ENCODE measurements around the gene DCDC2B. TPM values are rescaled to one million over a fixed set of nuclear protein-coding genes. Genes with fewer than 3 reads are reported as not detected.

The DCDC2B gene
- total and polyA plus RNA-seq, 2 of the 13 experiments (the other 11 are each of a cell fraction or from before 2014, with no cell fraction given): not detected

DNA sequence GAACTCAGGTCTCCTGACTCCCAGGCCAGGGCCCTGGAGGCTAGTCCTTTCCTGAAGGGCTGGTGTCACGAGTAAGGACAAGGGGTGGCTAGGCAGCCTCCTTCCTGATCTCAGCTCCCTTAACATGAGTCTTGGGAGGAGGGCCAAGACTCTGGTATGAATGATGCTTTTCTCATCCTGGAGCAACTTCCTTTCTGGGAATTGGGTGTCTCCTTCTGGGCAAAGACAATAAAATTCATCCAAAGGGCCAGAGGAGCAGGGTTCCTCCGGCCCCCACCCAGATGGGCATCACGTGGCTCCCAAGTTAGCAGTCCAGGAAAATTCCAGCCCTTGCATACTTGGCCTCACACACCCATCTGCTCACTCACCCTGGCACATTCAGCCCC, 38.0 kb downstream of the DCDC2B start, which contains the start of gene FAM167B:
Gene FAM167B, plus strand, starts transcription at position 335 of the 386 bp plus-strand sequence. CDS start 200 bp downstream, outside the sequence.
- POLR2A ChIA-PET: interaction anchor here (1.4 to 7.1 kb wide), 4 partner anchors 11 to 90 kb away, joined by 4 to 48 read pairs (median 13); partner anchors contain the start of genes HDAC1 and MARCKSL1
- in situ Hi-C loops (cut with HindIII; ENCODE audit: extremely low pct_ligation_motif_present, low pct_unique_long_range_greater_than_20kb): no loop called here

DNA sequence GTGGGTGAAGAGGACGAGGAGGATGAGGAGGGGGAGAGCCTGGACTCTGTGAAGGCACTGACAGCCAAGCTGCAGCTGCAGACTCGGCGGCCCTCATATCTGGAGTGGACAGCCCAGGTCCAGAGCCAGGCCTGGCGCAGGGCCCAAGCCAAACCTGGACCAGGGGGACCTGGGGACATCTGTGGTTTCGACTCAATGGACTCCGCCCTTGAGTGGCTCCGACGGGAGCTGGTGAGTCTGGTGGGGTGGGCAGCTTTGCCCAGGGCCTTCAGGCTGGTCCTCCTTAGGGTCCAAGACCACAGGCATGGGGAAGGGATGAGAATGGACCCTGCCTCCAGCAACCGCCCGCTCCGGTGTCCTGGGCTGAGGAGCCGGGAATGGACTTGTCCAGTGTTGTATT, 38.6 kb downstream of the DCDC2B start:
- CTCF ChIA-PET (ENCODE audit: low intra/inter-chr PET ratio, low total read pairs): interaction anchor here (1.3 kb wide), 1 partner anchor 32 kb away, joined by 8 read pairs; no protein-coding TSS in a partner anchor
- peaks cover 83% of the 10 kb centered on the region for H3K4me1 ChIP-seq (ENCODE audit: insufficient read depth, low read length)
- TF ChIP-seq RFX1 (IDR thresholded peaks at IDR 0.05): no peak
- TF ChIP-seq, protein P1, sequence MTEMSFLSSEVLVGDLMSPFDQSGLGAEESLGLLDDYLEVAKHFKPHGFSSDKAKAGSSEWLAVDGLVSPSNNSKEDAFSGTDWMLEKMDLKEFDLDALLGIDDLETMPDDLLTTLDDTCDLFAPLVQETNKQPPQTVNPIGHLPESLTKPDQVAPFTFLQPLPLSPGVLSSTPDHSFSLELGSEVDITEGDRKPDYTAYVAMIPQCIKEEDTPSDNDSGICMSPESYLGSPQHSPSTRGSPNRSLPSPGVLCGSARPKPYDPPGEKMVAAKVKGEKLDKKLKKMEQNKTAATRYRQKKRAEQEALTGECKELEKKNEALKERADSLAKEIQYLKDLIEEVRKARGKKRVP (CRISPR knock-in tag; IDR thresholded peaks at IDR 0.05): no peak
- TF ChIP-seq DMAP1 (CRISPR knock-in tag; IDR thresholded peaks at IDR 0.05): 0 out of 2 replicates have a peak, but pooled peaks have one; percentile 4
- TF ChIP-seq HNRNPL (IDR thresholded peaks at IDR 0.05; ENCODE audit: low read depth, low read length): 0 out of 2 replicates have a peak, but pooled peaks have one; percentile 21
- TF ChIP-seq KLF12 (CRISPR knock-in tag; IDR thresholded peaks at IDR 0.05; ENCODE audit: borderline replicate concordance): no peak
- no peak for TF ChIP-seq TEAD2 (CRISPR knock-in tag; IDR thresholded peaks at IDR 0.05)
- 0 out of 2 replicates have a peak, but pooled peaks have one; percentile 4 for TF ChIP-seq MYC (CRISPR knock-in tag; IDR thresholded peaks at IDR 0.05; ENCODE audit: borderline replicate concordance)
- WGBS (ENCODE audit: low lambda C conversion rate): 14% methylated on average over 4 of the region's 12 CpGs
- H3K27ac ChIP-seq (ENCODE audit: extremely low read length, insufficient read depth, low read length): no peak overlapping the region
- DNase-seq (ENCODE audit: low spot score): no peak
- peak overlapping the region; percentile 30; the same call in 1 of the 2 replicates for H3K9ac ChIP-seq (ENCODE audit: insufficient read depth, low read depth, low read length)
- H3K79me2 ChIP-seq (ENCODE audit: insufficient read depth, low read length): no peaks in the 10 kb centered on the region
- peak overlapping the region; percentile 72 for H3K4me2 ChIP-seq (ENCODE audit: low read depth, low read length)
- H3K4me3 ChIP-seq (replicated peaks in 1 of 3; ENCODE audit: insufficient read depth in 1 of 3, low read depth in 2 of 3, low read length in 3 of 3): peak overlapping the region in 2 of 3 experiments; percentile 22 to 58; a peak in 3 of 6 replicates
- FAIRE-seq: no peak
- H3K9me3 ChIP-seq (ENCODE audit: low read length): no peaks in the 10 kb centered on the region
- POLR2A ChIA-PET: interaction anchor here (1.3 to 7.1 kb wide), 6 partner anchors 11 to 89 kb away, joined by 4 to 48 read pairs (median 15); partner anchors contain the start of genes HDAC1 and MARCKSL1
- peak overlapping the region; percentile 30 for H2AFZ ChIP-seq (ENCODE audit: low read length)
- no peaks in the 10 kb centered on the region for H4K20me1 ChIP-seq (ENCODE audit: insufficient read depth, low read length)
- no TSS peak for BruUV-seq (replicated peaks)
- ATAC-seq: peak; percentile 8; the same call in 2 of the 3 replicates
- in situ Hi-C loops (cut with HindIII; ENCODE audit: extremely low pct_ligation_motif_present, low pct_unique_long_range_greater_than_20kb): no loop called here
- intact Hi-C loops (cut with micrococcal nuclease; ENCODE audit: unreplicated experiment): no loop called here
- H3K36me3 ChIP-seq (replicated peaks in 1 of 2; ENCODE audit: control insufficient read depth in 1 of 2, insufficient read depth in 2 of 2, low read length in 2 of 2): no peaks in the 10 kb centered on the region
- H3K27me3 ChIP-seq (ENCODE audit: control insufficient read depth in 1 of 2, insufficient read depth in 2 of 2, low read length in 2 of 2): no peaks in the 10 kb centered on the region

More for the DNA sequence above, 38.0 kb downstream of the DCDC2B start, which contains the start of gene FAM167B:
- no TSS peak for BruUV-seq (replicated peaks)
- intact Hi-C loops (cut with micrococcal nuclease; ENCODE audit: unreplicated experiment): no loop called here
- no peak for FAIRE-seq
- Histone ChIP-seq H3K9me3 (ENCODE audit: low read length) (no peaks in the 10 kb centered on the region), H3K4me1 (ENCODE audit: insufficient read depth, low read length) (peaks cover 83% of the 10 kb centered on the region), H3K27me3 (ENCODE audit: control insufficient read depth in 1 of 2, insufficient read depth in 2 of 2, low read length in 2 of 2) (no peaks in the 10 kb centered on the region), H2AFZ (ENCODE audit: low read length) (peak within 1 kb of the TSS; percentile 30), H3K4me3 (replicated peaks in 1 of 3; ENCODE audit: insufficient read depth in 1 of 3, low read depth in 2 of 3, low read length in 3 of 3) (peak within 1 kb of the TSS in 2 of 3 experiments; percentile 22 to 58; a peak in 3 of 6 replicates), H3K79me2 (ENCODE audit: insufficient read depth, low read length) (no peaks in the 10 kb centered on the region), H3K4me2 (ENCODE audit: low read depth, low read length) (peak within 1 kb of the TSS; percentile 72), H3K27ac (ENCODE audit: extremely low read length, insufficient read depth, low read length) (no peak within 1 kb of the TSS), H3K36me3 (replicated peaks in 1 of 2; ENCODE audit: control insufficient read depth in 1 of 2, insufficient read depth in 2 of 2, low read length in 2 of 2) (no peaks in the 10 kb centered on the region), H4K20me1 (ENCODE audit: insufficient read depth, low read length) (no peaks in the 10 kb centered on the region), H3K9ac (ENCODE audit: insufficient read depth, low read depth, low read length) (peak within 1 kb of the TSS; percentile 30; the same call in 1 of the 2 replicates)
- CTCF ChIA-PET (ENCODE audit: low intra/inter-chr PET ratio, low total read pairs): no interaction called here
- no peak for TF ChIP-seq TARDBP (CRISPR knock-in tag; IDR thresholded peaks at IDR 0.05)
- TF ChIP-seq KAT2B (IDR thresholded peaks at IDR 0.05; ENCODE audit: borderline replicate concordance, low read depth, low read length): no peak
- TF ChIP-seq BORCS8-MEF2B (CRISPR knock-in tag; IDR thresholded peaks at IDR 0.05): no peak
- no peak for TF ChIP-seq ZNF160 (CRISPR knock-in tag; IDR thresholded peaks at IDR 0.05)
- TF ChIP-seq FOSL2 (CRISPR knock-in tag; IDR thresholded peaks at IDR 0.05): no peak
- no peak for DNase-seq (ENCODE audit: low spot score)
- no peak for ATAC-seq
- WGBS (ENCODE audit: low lambda C conversion rate): 10% methylated on average over 3 of the region's 3 CpGs
